ENCODE data around the gene SLC1A5.

The SLC1A5 gene

GRCh38 chr19:46726551-46726950 lies 61.8 kb downstream of the SLC1A5 start:
- Histone ChIP-seq H3K9me3 (ENCODE audit: control insufficient read depth, insufficient read depth, low read length) (no peaks in the 10 kb centered on the region), H3K4me3 (ENCODE audit: low read depth, low read length) (no peak overlapping the region), H3K9ac (ENCODE audit: low read depth, low read length) (peak overlapping the region; percentile 24), H3K4me1 (ENCODE audit: control insufficient read depth, insufficient read depth, low read length) (no peaks in the 10 kb centered on the region), H3K27me3 (ENCODE audit: control insufficient read depth, insufficient read depth, low read length) (no peaks in the 10 kb centered on the region), H3K36me3 (ENCODE audit: control insufficient read depth, insufficient read depth, low read length) (peaks cover 90% of the 10 kb centered on the region)

- H3K27me3 ChIP-seq (ENCODE audit: control insufficient read depth, insufficient read depth, low read length): no peaks in the 10 kb centered on the region
- no peaks in the 10 kb centered on the region for H3K4me1 ChIP-seq (ENCODE audit: control insufficient read depth, insufficient read depth, low read length)
- no peak overlapping the region for H3K9ac ChIP-seq (ENCODE audit: low read depth, low read length)
- no peaks in the 10 kb centered on the region for H3K9me3 ChIP-seq (ENCODE audit: control insufficient read depth, insufficient read depth, low read length)
- H3K4me3 ChIP-seq (ENCODE audit: low read depth, low read length): no peak overlapping the region
- H3K36me3 ChIP-seq (ENCODE audit: control insufficient read depth, insufficient read depth, low read length): peaks cover 92% of the 10 kb centered on the region
Measured at GRCh38 chr19:46725859-46726393, 62.5 kb downstream of the SLC1A5 start.

GRCh38 chr19:46725036-46725820 lies 63.2 kb downstream of the SLC1A5 start:
- Histone ChIP-seq H3K27me3 (ENCODE audit: control insufficient read depth, insufficient read depth, low read length) (no peaks in the 10 kb centered on the region), H3K4me3 (ENCODE audit: low read depth, low read length) (no peak overlapping the region), H3K4me1 (ENCODE audit: control insufficient read depth, insufficient read depth, low read length) (no peaks in the 10 kb centered on the region), H3K36me3 (ENCODE audit: control insufficient read depth, insufficient read depth, low read length) (peaks cover 92% of the 10 kb centered on the region), H3K9me3 (ENCODE audit: control insufficient read depth, insufficient read depth, low read length) (no peaks in the 10 kb centered on the region), H3K9ac (ENCODE audit: low read depth, low read length) (no peak overlapping the region)

Measured in iPS-15b (cell line).